Activated CD8-positive, alpha-beta memory T cell treated with anti-CD3 and anti-CD28 coated beads for 24 hours (primary cell): ENCODE results near the gene KLHL17.
A peak's percentile ranks its signal among the peaks of the same experiment; 100 is the strongest.

ENCODE experiments used
- DNase-seq: peaks from one replicate; pipeline ENCODE4 v3.0.0-alpha.2; 2020

Gene KLHL17

DNA sequence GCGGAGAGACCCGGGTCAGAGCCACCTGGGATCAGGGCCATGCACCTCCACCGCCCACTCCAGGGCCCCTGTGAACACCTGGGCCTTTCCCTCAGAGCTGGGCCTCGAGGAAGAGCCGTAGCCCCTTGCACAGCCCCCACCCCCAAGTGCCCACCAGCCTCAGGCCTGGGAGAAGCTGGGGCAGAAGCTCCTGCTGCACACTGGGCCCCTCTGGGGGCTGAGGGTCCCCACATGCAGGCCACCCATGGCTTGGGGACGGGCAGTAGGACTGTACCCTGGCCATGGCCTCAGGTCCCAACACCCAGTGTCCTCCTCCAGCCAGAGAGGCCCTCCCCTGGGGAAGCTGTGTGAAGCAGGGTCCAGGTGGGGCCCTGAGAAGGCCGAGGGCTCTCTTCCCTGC, 7.8 kb upstream of the KLHL17 start:
- DNase-seq, result no peak

DNA sequence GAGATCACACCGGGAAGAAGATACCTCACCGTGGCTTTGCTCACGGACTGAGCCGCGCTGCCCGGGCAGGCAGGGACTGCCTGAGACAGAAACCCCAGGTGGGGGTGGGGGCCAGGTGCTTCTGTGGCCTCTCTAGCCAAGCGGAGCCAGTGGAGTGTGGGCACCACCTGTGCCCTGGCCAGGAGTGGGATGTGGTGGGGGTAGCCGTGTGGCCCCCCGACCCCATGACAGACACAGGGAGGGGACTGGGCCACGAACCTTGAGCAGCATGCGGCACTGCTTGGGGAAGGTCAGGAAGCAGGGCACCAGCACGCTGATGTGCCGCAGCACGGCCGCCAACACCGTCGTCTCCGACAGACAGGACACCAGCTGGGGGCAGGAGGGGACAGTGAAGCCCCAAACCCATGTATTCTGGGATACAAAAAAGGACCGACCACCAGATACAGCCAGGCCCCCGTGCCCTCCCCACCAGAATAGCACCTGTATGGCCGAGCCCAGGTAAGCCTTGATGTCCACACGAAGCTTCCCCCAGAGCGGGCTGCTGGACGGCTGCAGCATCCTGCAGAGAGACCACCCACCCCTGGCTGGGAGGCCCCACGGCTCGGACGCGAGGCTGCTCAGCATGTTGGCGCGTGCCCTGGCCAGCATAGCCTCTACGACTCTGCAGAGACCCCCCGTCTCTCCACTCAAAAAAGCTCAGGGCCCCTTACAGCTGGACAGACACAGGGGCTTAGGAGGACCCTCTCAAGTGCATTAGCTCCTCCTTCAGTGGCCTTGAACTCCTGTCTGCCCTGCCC, 6.7 kb upstream of the KLHL17 start:
- DNase-seq, result no peak

DNA sequence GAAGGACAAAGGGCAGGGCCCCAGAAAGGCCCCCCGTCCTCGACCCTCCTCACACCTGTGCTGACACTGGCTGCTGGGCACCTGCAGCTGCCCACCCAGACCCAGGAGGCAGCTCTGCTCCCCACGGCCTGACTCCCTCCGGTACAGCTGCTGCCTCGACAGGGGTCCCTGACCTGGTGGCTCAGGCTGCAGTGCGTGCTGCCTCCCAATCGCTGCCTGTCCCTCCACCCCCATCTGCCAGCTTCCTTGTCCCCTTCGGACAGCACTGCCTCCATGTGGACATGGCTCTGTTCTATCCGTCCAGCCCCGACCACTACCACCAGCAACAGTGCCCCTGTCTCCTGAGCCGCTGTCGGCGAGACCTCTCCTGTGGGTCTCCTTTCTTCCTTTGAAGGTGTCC, 5.5 kb upstream of the KLHL17 start:
- DNase-seq, result no peak

DNA sequence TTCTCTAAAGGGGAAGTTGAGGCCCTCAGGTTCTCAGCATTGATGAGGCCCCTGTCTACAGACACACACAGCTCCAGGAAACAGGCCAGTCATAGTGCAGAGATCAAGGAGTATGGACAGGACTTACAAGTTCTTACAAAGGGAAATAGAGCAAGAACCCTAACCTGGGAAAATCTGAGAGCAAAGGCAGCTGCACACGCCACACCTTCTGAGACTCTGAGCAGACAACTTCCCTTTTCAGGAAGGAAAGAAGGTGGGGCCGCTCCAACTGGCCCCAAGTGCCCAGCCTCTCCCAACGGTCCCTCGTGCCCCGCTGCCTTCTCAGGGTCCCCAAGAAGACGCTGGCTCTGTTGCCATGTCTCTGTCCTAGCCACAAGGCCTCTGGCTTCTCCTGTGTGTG, 4.9 kb upstream of the KLHL17 start:
- no peak for DNase-seq

DNA sequence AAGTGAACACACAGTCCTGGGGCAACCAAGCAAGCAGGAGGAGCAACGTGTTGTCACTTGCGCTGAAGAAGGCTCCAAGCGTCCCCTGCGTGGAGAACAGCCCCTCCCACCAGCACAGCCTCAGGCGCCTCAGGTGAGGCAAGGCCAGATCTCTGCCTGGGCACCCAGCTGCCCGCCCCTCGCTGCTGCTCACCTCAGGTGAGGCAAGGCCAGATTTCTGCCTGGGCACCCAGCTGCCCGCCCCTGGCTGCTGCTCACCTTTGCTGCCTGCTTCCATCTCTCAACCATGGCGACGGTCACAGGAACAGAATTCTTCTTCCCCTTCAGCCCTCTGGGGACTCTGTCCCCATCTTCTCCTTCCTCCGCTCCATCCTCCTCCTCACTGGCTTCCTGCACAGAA, 3.7 kb upstream of the KLHL17 start:
- DNase-seq, result no peak

DNA sequence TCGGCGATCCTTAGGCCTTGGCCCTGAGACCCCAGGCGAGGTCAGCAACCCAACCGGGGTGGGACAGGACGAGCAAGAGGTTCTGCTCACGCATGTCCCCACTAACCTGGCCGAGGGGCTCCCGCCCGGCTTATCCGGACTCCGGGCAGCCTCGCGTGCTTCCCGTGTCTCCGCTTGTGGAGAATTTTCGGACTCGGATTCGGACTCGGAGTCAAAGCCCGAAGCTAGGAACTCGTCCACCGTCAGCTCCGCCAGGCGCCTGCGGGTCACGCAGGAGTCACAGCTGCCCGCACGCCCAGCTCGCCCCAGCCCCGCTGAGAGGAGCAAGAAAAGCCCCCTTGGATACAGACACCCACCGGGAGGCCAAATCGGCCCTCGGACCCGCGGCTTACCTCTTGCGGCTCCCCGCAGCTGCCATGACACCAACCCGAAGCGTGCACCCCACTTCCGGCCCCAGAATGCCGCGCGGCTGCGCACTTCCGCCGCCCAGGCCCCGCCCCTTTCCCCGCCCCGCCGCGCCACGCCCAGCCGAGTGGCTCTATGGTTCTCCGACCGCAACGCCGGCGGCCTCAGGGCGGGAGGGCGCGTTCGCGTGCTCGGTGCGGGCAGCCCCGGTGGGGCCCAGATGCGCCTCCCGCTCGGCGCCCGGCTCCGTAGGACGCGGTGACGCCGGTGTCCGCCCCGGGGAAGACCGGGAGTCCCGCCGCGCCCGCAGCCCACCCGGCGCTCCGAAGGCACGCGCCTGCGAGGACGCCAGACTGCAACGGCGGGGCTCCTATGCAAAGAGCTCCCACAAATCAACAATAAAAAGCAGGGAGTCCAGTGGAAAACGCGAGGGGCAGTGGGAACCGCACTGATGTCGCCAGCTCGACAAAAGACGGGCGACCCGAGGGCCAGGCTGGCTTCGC, 1.3 kb upstream of the KLHL17 start, which contains the start of gene NOC2L:
NOC2L (minus strand) TSS at position 434 of the 908 bp plus-strand sequence; CDS start at position 418, 16 bp downstream.
- peak; percentile 100 for DNase-seq

DNA sequence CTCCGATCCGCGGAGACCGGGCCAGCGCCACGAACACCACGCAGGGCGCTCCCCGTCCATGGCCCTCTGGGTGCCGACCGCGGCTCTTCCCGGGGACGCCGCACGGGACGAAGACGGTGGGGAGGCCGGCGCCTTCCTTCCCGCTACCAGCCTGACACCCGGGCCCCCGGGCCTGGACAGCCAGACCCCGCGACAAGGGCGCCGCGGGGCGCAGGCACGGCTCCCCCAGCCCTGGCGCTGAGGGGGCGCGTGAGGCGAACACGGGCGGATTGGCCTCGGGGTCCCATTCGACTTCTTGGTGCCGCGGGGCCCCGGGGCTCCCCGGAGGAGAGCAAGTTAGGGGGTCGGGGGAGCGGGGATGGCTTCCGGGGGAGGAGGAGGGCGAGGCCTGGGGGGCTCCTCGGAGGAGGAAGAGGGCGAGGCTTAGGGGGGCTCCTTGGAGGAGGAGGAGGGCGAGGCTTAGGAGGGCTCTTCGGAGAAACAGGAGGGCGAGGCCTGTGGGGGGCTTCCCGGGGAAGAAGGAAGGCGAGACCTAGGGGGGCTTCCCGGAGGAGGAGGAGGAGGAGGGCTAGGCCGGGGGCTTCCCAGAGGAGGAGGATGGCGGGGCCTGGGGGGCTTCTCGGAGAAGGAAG, 537 bp upstream of the KLHL17 start:
- peak; percentile 78 for DNase-seq

DNA sequence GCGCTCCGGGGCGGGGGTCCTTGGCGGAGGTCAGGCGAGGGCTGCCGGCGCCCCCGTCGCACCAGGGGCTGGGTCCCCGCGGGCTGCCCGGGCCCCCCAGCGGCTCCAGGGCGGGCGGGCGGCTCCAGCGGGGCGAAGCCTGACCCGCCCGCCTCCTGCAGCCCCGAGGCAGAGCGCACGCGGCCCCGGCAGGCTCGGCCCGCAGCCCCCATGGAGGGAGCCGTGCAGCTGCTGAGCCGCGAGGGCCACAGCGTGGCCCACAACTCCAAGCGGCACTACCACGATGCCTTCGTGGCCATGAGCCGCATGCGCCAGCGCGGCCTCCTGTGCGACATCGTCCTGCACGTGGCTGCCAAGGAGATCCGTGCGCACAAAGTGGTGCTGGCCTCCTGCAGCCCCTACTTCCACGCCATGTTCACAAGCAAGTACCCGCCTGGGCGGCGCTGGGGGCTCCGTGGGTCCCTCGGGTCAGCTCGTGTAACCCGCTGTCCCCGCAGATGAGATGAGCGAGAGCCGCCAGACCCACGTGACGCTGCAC, 817 bp downstream of the KLHL17 start:
- DNase-seq, result no peak

DNA sequence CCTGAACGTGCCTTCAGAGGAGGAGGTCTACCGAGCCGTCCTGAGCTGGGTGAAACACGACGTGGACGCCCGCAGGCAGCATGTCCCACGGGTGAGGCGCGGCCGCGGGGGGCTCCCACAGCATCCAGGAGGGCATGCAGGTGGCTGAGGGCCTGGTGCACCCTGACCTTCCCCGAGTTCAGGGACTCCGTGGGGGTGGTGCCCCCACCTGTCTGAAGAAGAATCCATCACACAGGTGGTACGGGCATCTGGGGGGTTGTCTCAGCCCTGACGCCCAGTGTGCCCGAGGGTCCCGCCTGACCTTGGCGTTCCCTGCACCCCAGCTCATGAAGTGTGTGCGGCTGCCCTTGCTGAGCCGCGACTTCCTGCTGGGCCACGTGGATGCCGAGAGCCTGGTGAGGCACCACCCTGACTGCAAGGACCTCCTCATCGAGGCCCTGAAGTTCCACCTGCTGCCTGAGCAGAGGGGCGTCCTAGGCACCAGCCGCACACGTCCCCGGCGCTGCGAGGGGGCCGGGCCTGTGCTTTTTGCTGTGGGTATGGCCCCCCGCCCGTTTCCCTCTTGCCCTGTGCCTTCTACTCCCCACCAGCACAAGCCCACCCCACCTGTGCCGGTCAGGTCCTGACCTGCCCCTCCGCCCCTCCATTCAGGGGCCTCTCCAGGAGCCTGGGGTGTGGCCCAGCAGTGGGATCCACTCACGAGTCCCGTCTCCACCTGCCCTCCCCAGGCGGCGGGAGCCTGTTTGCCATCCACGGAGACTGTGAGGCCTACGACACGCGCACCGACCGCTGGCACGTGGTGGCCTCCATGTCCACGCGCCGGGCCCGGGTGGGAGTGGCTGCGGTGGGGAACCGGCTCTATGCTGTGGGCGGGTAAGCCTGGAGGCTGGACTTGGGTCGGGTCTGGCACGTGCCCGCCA, 2.3 kb downstream of the KLHL17 start:
- no peak for DNase-seq

DNA sequence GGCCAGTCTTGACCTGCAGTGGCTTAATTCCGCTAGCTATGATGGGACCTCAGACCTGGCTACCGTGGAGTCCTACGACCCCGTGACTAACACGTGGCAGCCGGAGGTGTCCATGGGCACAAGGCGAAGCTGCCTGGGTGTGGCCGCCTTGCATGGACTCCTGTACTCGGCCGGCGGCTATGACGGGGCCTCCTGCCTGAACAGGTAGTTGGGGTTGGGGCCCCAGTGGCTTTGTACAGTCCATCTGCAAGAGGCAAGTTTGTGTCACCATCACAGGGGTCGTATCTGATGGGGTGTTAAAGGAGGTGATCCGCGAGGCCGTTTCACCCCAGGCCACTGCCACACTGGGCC, 2.9 kb downstream of the KLHL17 start:
- no peak for DNase-seq

DNA sequence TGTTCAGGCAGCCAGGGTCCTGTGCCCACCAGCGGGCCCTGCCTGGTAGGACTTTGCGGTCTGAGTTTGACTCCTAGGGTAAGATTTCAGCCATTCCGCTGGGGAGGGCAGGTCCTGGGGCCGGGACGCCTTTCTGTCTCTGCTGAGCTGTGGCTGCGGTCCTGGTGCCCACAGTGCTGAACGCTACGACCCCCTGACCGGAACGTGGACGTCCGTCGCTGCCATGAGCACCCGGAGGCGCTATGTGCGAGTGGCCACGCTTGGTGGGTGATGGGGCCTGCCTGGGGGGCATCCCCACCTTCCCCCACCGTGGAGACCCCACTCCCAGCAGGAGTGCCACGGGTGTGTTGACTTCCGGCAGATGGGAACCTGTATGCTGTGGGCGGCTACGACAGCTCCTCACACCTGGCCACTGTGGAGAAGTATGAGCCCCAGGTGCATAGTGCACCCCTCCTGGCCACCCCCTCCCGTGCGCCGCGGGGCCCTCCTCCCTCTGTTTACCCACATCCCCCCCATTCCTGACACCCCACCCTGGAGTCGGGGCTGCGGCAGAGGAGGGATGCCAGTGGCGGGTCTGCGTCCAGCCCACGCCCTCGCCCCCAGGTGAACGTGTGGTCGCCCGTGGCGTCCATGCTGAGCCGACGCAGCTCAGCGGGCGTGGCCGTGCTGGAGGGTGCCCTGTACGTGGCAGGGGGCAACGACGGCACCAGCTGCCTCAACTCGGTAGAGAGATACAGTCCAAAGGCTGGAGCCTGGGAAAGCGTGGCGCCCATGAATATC, 3.6 kb downstream of the KLHL17 start:
- DNase-seq, result no peak

DNA sequence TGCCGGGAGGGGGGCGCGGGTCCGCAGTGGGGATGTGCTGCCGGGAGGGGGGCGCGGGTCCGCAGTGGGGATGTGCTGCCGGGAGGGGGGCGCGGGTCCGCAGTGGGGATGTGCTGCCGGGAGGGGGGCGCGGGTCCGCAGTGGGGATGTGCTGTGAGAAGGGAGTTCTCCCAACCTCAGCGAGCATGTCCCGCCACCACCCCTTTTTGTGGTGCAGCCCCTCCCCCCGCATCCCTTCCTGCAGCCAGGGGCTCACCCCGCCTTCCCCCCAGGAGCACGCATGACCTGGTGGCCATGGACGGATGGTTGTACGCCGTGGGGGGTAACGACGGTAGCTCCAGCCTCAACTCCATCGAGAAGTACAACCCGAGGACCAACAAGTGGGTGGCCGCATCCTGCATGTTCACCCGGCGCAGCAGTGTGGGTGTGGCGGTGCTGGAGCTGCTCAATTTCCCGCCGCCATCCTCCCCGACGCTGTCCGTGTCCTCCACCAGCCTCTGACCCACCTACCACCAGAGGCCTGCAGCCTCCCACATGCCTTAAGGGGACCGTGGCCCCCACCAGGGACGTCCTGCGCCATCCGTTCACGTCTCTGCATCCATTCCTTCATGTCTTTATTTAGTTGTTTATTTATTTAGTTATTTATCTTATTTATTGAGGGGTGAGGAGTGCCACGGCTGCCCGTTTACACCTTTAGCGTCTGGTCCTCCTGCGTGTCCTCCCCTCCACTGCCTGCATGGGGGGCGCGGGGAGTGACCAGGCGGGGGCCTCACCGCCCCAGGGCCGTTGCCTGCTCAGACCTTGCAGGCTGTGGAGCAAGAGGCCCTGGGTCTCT, 4.5 kb downstream of the KLHL17 start:
- no peak for DNase-seq

DNA sequence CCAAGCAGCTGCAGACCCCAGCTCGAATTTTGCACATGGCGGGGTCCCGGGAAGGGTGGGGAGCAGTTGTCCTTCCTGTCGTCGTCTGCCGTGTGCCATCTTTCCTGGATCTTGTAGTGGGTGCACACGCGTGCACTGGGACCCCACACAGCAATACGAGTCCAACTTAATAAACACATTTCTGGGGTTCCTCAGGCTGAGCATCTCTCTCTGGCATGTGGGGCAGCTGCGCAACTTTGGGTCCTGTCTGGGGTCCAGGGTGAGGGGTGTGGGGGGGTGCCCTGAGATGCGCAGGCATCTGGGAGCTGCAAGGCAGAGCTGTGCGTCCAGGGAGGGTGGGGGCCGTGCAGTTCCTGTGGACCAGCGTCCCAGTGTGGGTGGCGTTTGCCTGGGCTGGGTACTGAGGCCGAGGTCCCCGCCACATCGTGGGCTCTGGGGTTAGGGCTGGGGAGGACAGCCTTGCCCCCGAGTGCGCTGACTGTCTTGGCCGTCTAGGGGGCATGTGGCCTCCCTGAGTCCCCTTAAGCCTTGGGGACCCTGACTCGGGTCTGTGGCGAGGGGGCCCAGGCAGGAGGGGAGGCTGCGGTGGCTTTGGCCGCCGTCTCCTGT, 5.2 kb downstream of the KLHL17 start:
- DNase-seq, result no peak

DNA sequence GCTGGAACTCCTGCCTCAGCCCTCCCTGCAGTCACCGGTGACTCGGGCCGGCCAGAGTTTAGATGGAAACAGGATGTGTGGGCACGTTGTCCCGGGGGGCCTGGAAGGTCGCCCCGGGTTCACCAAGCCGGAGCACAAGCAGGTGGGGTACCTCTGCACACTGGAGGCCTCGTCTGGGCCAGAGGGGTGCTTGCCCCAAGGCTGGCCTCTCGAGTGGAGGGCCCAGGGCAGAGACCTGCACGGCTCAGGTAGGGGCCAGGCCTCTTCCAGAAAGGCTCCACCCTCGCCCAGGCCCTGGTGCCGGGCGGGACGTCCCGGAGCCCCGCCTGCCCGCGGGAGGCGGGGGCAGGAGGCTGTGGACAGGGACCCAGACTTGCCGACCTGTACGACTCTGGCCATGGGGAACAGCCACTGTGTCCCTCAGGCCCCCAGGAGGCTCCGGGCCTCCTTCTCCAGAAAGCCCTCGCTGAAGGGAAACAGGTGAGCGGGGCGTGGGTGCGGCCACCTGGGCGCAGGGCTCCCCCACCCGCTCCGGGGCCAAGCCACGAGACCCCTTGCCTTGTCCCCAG, 5.8 kb downstream of the KLHL17 start, which contains the start of gene PLEKHN1:
PLEKHN1 (plus strand) TSS at position 348 of the 569 bp plus-strand sequence; CDS start at position 398, 50 bp downstream.
- DNase-seq, result peak; percentile 80

DNA sequence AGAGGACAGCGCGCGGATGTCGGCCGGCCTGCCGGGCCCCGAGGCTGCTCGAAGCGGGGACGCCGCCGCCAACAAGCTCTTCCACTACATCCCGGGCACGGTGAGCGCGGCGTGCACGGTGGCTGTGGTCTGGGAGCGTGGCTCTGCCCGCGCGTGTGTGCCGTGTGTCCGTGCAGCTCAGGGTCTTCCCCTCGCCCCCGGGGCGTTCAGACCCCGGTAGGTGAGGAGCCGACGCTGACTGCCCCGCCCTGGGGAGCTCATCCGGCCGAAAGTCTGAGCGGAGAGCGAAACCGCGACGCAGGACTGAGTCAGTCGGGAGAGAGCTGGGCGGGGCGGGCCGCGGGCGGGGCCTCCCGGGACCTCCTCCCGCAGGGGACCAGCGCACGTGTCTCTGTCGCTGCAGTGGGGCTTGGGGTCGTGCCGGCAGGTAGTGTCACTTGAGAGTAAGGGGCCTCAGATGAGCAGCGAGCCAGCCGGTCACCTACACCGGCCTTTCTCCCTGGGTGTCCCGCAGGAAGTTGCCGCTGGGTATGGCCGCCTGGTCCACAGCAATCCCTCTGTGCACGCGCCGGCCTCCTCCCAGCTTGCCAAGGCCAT, 6.4 kb downstream of the KLHL17 start:
- peak; percentile 93 for DNase-seq

DNA sequence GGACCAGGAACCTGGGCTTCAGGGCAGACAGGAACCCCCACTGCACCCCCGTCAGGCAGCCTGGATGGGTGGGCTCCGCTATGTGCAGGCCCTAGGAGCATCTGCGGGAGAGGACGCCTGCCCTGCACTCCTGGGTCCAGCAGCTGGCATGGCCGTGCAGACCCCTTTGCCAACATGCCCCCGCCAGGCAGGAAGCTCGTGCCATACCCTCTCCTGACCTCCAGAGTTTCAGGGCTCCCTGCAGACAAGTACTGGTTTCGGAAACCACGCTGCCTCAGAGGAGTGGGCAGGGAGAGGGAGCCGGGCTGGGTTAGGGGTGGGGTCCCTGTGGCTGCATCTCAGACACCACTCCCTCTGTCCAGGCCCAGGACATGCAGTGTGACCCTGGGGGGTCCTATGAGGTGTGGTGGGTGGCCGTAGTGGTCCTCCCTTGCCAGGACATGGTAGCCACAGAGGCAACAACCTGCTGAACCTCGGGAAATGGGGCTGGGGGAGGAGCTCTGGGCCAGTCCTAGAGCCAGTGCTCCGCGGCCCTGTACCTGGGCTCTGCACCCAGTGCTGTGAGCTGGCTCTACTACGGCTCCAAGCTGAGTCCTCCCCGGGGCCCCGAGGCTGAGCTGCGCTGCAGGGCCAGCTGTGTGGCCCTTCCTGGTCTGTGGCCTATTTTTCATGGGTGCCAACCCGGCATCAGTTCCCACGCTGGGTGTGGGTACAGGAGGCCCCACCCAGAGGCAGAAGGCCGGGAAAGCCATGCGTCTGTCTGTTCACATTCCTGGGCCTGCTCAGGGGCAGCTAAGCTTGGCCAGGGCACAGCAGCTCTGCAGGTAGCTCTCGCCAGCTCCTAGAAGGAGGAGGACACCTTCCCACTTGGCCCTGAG, 7.3 kb downstream of the KLHL17 start:
- DNase-seq, result no peak

DNA sequence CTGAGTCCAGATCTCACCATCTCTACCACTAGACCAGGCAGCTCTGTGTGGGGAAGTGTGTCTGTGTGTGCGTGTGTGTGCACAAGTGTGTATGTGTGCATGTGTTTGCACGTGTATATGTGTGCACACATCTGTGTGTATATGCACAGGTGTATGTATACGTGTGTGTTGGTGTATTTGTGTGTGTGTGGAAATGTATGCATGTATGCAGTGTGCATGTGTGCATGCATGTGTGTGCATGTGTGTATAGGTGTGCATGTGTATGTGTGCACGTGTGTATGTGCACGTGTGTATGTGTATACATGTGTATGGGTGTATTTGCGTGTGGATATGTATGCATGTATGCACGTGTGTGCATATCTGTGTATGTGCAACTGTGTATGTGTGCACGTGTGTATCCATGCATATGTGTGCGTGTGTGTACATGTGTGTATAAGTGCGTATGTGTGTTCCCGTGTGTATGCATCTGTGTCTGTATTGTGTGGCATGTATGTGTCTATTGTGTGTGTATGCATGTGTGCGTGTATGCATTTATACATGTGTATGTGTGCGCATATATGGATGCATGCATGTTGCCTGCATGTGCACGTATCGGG, 9.0 kb downstream of the KLHL17 start:
- no peak for DNase-seq
